Endothelial cell of umbilical vein (primary cell): ENCODE data around the gene USP12. TPM values are rescaled to one million over a fixed set of nuclear protein-coding genes. Genes with fewer than 3 reads are reported as not detected.

Experiments
- BruUV-seq: library from RNA; stranded (reverse); fragments of 400-500 nt; replicated peaks from 2 replicates; lab custom pipeline; 2021; lab: Mats Ljungman, UMichigan
- CTCF ChIA-PET: fragments of 300-600, 350-600 bp; sonication (Branson Sonifier 250); formaldehyde crosslinking; loops from one replicate; lab custom pipeline; 2021; ENCODE audit warnings: antibody characterized with exemption, inconsistent platforms; lab: Charles Lee
- POLR2A ChIA-PET: fragments of 300-600, 350-600 bp; sonication (Branson Sonifier 250); formaldehyde crosslinking; loops from one replicate; lab custom pipeline; 2021; ENCODE audit warnings: antibody characterized with exemption, inconsistent platforms; lab: Charles Lee
- DNase-seq: peaks from one replicate; pipeline ENCODE4 v3.0.0-alpha.2; 2011; ENCODE audit warnings: low read depth, low spot score
- FAIRE-seq: peaks from 2 replicates; lab custom pipeline; 2011; peaks lifted over from hg19 to GRCh38; lab: Jason Lieb, UNC
- H2AFZ ChIP-seq: 2 replicates; pipeline ENCODE4 v1.6.0; 2012; ENCODE audit warnings: low read depth, low read length, control low read depth, inconsistent platforms
- H3K27ac ChIP-seq: 2 replicates; pipeline ENCODE4 v1.5.1; 2011; ENCODE audit warnings: low read depth, mild to moderate bottlenecking, control low read depth, low read length, moderate library complexity; ENCODE audit not compliant: insufficient read depth
- H3K27me3 ChIP-seq, 2 experiments: 2 replicates each; pipeline versions ENCODE4 v1.6.0 to v1.6.1; 2011; ENCODE audit warnings: low read length in 2 of 2, mixed read lengths in 1 of 2; ENCODE audit not compliant: control insufficient read depth in 2 of 2, insufficient read depth in 2 of 2
- H3K36me3 ChIP-seq, 2 experiments: 2 replicates in 1 of 2; 3 replicates in 1 of 2; pipeline ENCODE4 v1.5.1; 2011; ENCODE audit warnings: low read length in 2 of 2, mild to moderate bottlenecking in 1 of 2, moderate library complexity in 1 of 2; ENCODE audit not compliant: control insufficient read depth in 2 of 2, insufficient read depth in 2 of 2; ENCODE audit errors: extremely low read depth in 1 of 2
- H3K4me1 ChIP-seq: 3 replicates; pipeline ENCODE4 v1.5.1; 2011; ENCODE audit warnings: mild to moderate bottlenecking, low read length; ENCODE audit not compliant: control insufficient read depth, insufficient read depth; ENCODE audit errors: extremely low read depth
- H3K4me2 ChIP-seq: 2 replicates; pipeline ENCODE4 v1.6.1; 2011; ENCODE audit warnings: low read length, control low read depth, mixed read lengths; ENCODE audit not compliant: insufficient read depth
- H3K4me3 ChIP-seq, 3 experiments: fragments of 200-600 bp in 1 of 3; sonication (generic), shearing (Covaris generic) in 1 of 3; replicated peaks in 1 of 3; 2 replicates each; pipeline ENCODE4 v1.5.1; 2011 to 2016; ENCODE audit warnings: control low read depth in 3 of 3, low read length in 3 of 3, mild to moderate bottlenecking in 2 of 3, inconsistent platforms in 1 of 3, low read depth in 1 of 3, moderate library complexity in 1 of 3; ENCODE audit not compliant: insufficient read depth in 1 of 3
- H3K79me2 ChIP-seq: 2 replicates; pipeline ENCODE4 v1.6.0; 2012; ENCODE audit warnings: low read length, inconsistent platforms; ENCODE audit not compliant: control insufficient read depth, insufficient read depth
- H3K9ac ChIP-seq: replicated peaks from 2 replicates; pipeline ENCODE3; 2011; ENCODE audit warnings: low read length, control low read depth; ENCODE audit not compliant: insufficient read depth; ENCODE audit errors: extremely low read depth
- H3K9me1 ChIP-seq: replicated peaks from 3 replicates; pipeline ENCODE4 v1.6.0; 2011; ENCODE audit warnings: mild to moderate bottlenecking, low read length; ENCODE audit not compliant: control insufficient read depth, insufficient read depth; ENCODE audit errors: extremely low read depth
- H3K9me3 ChIP-seq: replicated peaks from 2 replicates; pipeline ENCODE4 v1.5.1; 2012; ENCODE audit warnings: low read length, inconsistent platforms; ENCODE audit not compliant: control insufficient read depth, insufficient read depth
- H4K20me1 ChIP-seq: replicated peaks from 2 replicates; pipeline ENCODE3; 2011; ENCODE audit warnings: mild to moderate bottlenecking, low read length; ENCODE audit not compliant: control insufficient read depth, insufficient read depth; ENCODE audit errors: extremely low read depth
- EZH2 ChIP-seq: IDR thresholded peaks from 2 replicates; pipeline ENCODE4 v1.6.1; 2012; ENCODE audit warnings: borderline replicate concordance, low read depth, mild to moderate bottlenecking, moderate library complexity, low read length, inconsistent platforms; ENCODE audit not compliant: severe bottlenecking
- FOS ChIP-seq: IDR thresholded peaks from 2 replicates; pipeline ENCODE4 v1.6.1; 2011; ENCODE audit warnings: mild to moderate bottlenecking, low read length, moderate library complexity, borderline replicate concordance; ENCODE audit not compliant: insufficient read depth
- GATA2 ChIP-seq: IDR thresholded peaks from 2 replicates; pipeline ENCODE4 v1.7.0; 2011; ENCODE audit warnings: low read depth, mild to moderate bottlenecking, moderate library complexity, mixed read lengths, low read length; ENCODE audit not compliant: insufficient read length, insufficient read depth
- JUN ChIP-seq: IDR thresholded peaks from 2 replicates; pipeline ENCODE4 v1.6.1; 2011; ENCODE audit warnings: borderline replicate concordance, low read depth; ENCODE audit not compliant: insufficient read length, insufficient read depth
- MAX ChIP-seq: IDR thresholded peaks from 2 replicates; pipeline ENCODE4 v1.6.1; 2011; ENCODE audit not compliant: insufficient read depth, insufficient read length
- MYC ChIP-seq: IDR thresholded peaks from one replicate; pipeline ENCODE4 v1.6.1; 2011; ENCODE audit warnings: mild to moderate bottlenecking, low read depth, low read length
- POLR2A ChIP-seq: IDR thresholded peaks from 2 replicates; pipeline ENCODE4 v1.6.1; 2012; ENCODE audit warnings: low read depth, mild to moderate bottlenecking, control low read depth, low read length
- POLR2AphosphoS5 ChIP-seq: IDR thresholded peaks from 2 replicates; pipeline ENCODE4 v1.6.1; 2012; ENCODE audit warnings: low read depth, mild to moderate bottlenecking, control low read depth, low read length, moderate library complexity; ENCODE audit not compliant: insufficient read depth
- dilution Hi-C: fragments of 300-500 bp; cut with MboI; formaldehyde crosslinking; loops from one replicate; pipeline ENCODE4 v1.15.0; 2019; ENCODE audit warnings: low sequenced_read_pairs; ENCODE audit not compliant: extremely low pct_ligation_motif_present
- intact Hi-C: fragments of 100-400 bp; cut with micrococcal nuclease; formaldehyde crosslinking; loops from one replicate; pipeline ENCODE4 v1.10.0; 2022
- polyA plus RNA-seq, 4 experiments: library from polyadenylated mRNA; depleted of rRNA in 3 of 4; stranded (reverse) in 3 of 4; unstranded in 1 of 4; fragments of >200 nt; gene quantifications; 2 replicates each; pipeline versions ENCODE4 v1.2.1 to v1.2.3, GENCODE V29; 2011 to 2012; ENCODE audit warnings: missing spikeins in 1 of 4
- total RNA-seq: library from RNA; stranded (reverse); gene quantifications from 2 replicates; pipeline ENCODE4 v1.2.3, GENCODE V29; 2021
- TF ChIP-seq, protein P1 (sequence below), 2 donors: IDR thresholded peaks; 1 replicate in 1 of 2; 2 replicates in 1 of 2; pipeline ENCODE4 v1.5.1; 2011; ENCODE audit warnings: low read length in 2 of 2, mild to moderate bottlenecking in 2 of 2, moderate library complexity in 2 of 2, control low read depth in 1 of 2, inconsistent platforms in 1 of 2, low read depth in 1 of 2; ENCODE audit not compliant: insufficient read depth in 1 of 2; ENCODE audit errors: extremely low read depth in 1 of 2

Gene USP12
- total and polyA plus RNA-seq, 2 donors (not counting 3 experiments of a cell fraction or from before 2014, with no cell fraction given) = 6.2 to 33.4 TPM

GRCh38 chr13:27159806-27160563 is 11.6 kb downstream of the USP12 start:
- Histone ChIP-seq H2AFZ (no peak overlapping the region), H3K36me3 (no peaks in the 10 kb centered on the region), H4K20me1 (peaks cover 25% of the 10 kb centered on the region), H3K9ac (no peak overlapping the region), H3K4me2 (no peak overlapping the region), H3K27ac (no peak overlapping the region), H3K9me1 (no peaks in the 10 kb centered on the region), H3K79me2 (peaks cover 99% of the 10 kb centered on the region), H3K9me3 (no peaks in the 10 kb centered on the region), H3K4me3 (no peak overlapping the region), H3K27me3 (no peaks in the 10 kb centered on the region), H3K4me1 (no peaks in the 10 kb centered on the region)
- TF ChIP-seq MYC (no peak), JUN (no peak), POLR2A (no peak), POLR2AphosphoS5 (no peak), FOS (no peak), EZH2 (no peak), GATA2 (no peak), MAX (no peak)
- TF ChIP-seq, protein P1, sequence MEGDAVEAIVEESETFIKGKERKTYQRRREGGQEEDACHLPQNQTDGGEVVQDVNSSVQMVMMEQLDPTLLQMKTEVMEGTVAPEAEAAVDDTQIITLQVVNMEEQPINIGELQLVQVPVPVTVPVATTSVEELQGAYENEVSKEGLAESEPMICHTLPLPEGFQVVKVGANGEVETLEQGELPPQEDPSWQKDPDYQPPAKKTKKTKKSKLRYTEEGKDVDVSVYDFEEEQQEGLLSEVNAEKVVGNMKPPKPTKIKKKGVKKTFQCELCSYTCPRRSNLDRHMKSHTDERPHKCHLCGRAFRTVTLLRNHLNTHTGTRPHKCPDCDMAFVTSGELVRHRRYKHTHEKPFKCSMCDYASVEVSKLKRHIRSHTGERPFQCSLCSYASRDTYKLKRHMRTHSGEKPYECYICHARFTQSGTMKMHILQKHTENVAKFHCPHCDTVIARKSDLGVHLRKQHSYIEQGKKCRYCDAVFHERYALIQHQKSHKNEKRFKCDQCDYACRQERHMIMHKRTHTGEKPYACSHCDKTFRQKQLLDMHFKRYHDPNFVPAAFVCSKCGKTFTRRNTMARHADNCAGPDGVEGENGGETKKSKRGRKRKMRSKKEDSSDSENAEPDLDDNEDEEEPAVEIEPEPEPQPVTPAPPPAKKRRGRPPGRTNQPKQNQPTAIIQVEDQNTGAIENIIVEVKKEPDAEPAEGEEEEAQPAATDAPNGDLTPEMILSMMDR (IDR thresholded peaks at IDR 0.05; ENCODE audit: extremely low read depth in 1 of 2, insufficient read depth in 1 of 2, low read depth in 1 of 2, low read length in 2 of 2) = no peak
- ChIA-PET CTCF (interaction anchor here (0.6 to 1.1 kb wide), 2 partner anchors 11 to 118 kb away, joined by 3 read pairs; no protein-coding TSS in a partner anchor), POLR2A (no interaction called here)
- dilution Hi-C loops (no loop called here), intact Hi-C loops (no loop called here)
- no peak for DNase-seq
- no peak for FAIRE-seq
- BruUV-seq = no TSS peak
